Colonic mucosa (tissue), 4 donors: ENCODE data around the gene PTPRN2. TPM values are rescaled to one million over a fixed set of nuclear protein-coding genes. Genes with fewer than 3 reads are reported as not detected.

Source experiments
- DNase-seq: peaks from one replicate; pipeline ENCODE4 v3.0.0-alpha.2; 2020
- H3K27ac ChIP-seq: fragments of 200-600 bp; one replicate; pipeline ENCODE4 v1.8.0; 2021
- H3K27me3 ChIP-seq: fragments of 200-600 bp; one replicate; pipeline ENCODE4 v1.8.0; 2021
- H3K36me3 ChIP-seq: fragments of 200-600 bp; one replicate; pipeline ENCODE4 v1.8.0; 2021
- H3K4me1 ChIP-seq: fragments of 200-600 bp; one replicate; pipeline ENCODE4 v1.8.0; 2021; ENCODE audit warnings: mild to moderate bottlenecking
- H3K4me3 ChIP-seq: fragments of 200-600 bp; one replicate; pipeline ENCODE4 v1.8.0; 2021
- H3K9ac ChIP-seq, 2 donors: one replicate each; pipeline ENCODE4 v1.7.0; 2013; ENCODE audit warnings: control low read depth in 2 of 2, low read depth in 2 of 2, low read length in 2 of 2
- H3K9me3 ChIP-seq: fragments of 200-600 bp; one replicate; pipeline ENCODE4 v1.8.0; 2021
- intact Hi-C: fragments of 100-400 bp; cut with DNase I; formaldehyde crosslinking; loops from one replicate; pipeline ENCODE4 v1.14.1; 2022
- total RNA-seq, 2 donors: library from RNA; stranded (reverse); fragmentation: NEBNext Ultra II Directional in 1 of 2; extraction: Animal tissue kit (Norgen Biotek cat#: 25700) in 1 of 2; gene quantifications; one replicate each; pipeline ENCODE4 v1.2.1, GENCODE V29; 2021
- TF ChIP-seq, protein P1 (sequence below): fragments of 200-600 bp; IDR thresholded peaks from one replicate; pipeline ENCODE4 v1.8.0; 2022; ENCODE audit warnings: antibody characterized with exemption, mild to moderate bottlenecking
- donor health status: healthy.
- donor health status: DM: no; HTN: no; CAD: no.
- donor health status: DM: no; HTN: no; CAD: no.

The PTPRN2 gene
- total RNA-seq, 2 donors from 2014 or later, result 14.7 to 21.6 TPM

DNA sequence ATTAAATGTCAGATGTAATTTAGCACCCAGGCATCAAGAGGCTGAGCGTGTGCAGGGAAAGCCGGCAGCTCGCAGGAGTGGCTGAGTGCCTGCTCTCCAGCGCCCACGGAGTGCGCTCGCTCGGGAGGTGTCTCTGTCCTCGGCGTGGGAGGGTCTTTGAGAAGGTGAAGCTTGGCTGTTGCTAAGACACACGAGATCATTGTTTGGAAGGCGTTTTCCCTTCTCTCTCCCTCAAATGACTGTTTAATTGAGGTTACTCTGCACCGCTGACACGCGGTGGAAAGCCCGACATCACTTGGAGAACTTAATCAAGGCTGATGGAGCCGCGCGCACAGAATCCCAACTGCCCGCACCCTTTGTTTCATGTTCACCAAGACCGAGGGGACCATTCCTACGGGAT is 836.2 kb downstream of the PTPRN2 start:
- Histone ChIP-seq H3K9ac (no peak overlapping the region), H3K9me3 (no peaks in the 10 kb centered on the region), H3K36me3 (no peaks in the 10 kb centered on the region), H3K4me1 (no peaks in the 10 kb centered on the region), H3K4me3 (no peak overlapping the region), H3K27ac (no peak overlapping the region), H3K27me3 (no peaks in the 10 kb centered on the region)
- DNase-seq, result no peak
- intact Hi-C loops, result no loop called here
- TF ChIP-seq, protein P1, sequence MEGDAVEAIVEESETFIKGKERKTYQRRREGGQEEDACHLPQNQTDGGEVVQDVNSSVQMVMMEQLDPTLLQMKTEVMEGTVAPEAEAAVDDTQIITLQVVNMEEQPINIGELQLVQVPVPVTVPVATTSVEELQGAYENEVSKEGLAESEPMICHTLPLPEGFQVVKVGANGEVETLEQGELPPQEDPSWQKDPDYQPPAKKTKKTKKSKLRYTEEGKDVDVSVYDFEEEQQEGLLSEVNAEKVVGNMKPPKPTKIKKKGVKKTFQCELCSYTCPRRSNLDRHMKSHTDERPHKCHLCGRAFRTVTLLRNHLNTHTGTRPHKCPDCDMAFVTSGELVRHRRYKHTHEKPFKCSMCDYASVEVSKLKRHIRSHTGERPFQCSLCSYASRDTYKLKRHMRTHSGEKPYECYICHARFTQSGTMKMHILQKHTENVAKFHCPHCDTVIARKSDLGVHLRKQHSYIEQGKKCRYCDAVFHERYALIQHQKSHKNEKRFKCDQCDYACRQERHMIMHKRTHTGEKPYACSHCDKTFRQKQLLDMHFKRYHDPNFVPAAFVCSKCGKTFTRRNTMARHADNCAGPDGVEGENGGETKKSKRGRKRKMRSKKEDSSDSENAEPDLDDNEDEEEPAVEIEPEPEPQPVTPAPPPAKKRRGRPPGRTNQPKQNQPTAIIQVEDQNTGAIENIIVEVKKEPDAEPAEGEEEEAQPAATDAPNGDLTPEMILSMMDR, result no peak

DNA sequence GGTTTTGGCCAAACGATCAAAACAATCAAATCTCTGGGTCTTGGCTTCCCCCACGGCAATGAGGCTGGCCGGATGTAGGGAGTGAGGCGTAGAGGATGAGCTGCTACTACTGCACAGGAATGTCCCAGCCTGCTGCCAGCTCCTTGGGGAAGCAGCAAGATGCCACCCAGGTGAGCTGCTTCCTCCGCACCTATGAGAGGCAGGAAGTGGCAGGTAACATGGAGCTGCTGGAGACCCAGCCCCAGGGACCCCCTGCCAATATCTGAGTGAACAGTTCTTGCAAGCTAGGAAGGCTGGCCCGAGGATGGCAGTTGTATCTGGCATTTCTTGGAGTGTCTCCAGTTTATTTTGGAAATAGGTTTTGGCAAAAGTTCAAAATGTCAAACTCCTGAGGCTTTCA is 837.3 kb downstream of the PTPRN2 start:
- no peaks in the 10 kb centered on the region for H3K4me1 ChIP-seq
- no peaks in the 10 kb centered on the region for H3K36me3 ChIP-seq
- intact Hi-C loops, result no loop called here
- no peaks in the 10 kb centered on the region for H3K27me3 ChIP-seq
- H3K4me3 ChIP-seq, result no peak overlapping the region
- H3K27ac ChIP-seq, result no peak overlapping the region
- H3K9me3 ChIP-seq, result no peaks in the 10 kb centered on the region
- H3K9ac ChIP-seq, result no peak overlapping the region
- TF ChIP-seq, protein P1, result no peak
- no peak for DNase-seq

DNA sequence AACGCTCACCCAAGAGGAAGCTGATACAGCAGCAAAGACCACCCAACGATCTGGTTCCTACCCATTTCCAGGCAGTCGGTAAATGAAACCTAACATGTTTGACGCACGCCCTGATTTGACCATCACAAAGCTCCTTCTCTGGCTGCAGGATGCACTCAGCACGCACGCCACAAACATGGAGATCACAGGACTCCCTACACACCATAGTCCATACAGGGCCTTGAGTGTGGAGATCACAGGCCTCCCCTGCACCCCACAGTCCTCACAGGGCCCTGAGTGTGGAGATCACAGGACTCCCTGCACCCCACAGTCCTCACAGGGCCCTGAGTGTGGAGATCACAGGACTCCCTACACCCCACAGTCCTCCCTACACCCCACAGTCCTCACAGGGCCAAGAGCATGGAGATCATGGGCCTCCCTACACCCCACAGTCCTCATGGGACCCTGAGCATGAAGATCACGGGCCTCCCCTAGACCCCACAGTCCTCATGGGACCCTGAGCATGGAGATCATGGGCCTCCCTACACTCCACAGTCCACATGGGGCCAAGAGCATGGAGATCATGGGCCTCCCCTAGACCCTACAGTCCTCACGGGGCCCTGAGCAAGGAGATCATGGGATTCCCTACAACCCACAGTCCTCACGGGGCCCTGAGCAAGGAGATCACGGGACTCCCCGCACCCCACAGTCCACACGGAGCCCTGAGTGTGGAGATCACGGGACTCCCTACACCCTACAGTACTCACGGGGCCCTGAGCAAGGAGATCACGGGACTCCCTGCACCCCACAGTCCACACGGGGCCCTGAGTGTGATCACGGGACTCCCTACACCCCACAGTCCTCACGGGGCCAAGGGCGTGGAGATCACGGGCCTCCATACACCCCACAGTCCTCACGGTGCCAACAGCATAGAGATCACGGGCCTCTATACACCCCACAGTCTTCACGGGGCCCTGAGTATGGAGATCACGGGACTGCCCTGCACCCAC is 841.6 kb downstream of the PTPRN2 start:
- no peaks in the 10 kb centered on the region for H3K27me3 ChIP-seq
- no peak for DNase-seq
- H3K27ac ChIP-seq, result no peak overlapping the region
- no peak overlapping the region for H3K9ac ChIP-seq
- no peak overlapping the region for H3K4me3 ChIP-seq
- H3K9me3 ChIP-seq, result no peaks in the 10 kb centered on the region
- no peaks in the 10 kb centered on the region for H3K36me3 ChIP-seq
- TF ChIP-seq, protein P1, result no peak
- no peaks in the 10 kb centered on the region for H3K4me1 ChIP-seq
- intact Hi-C loops, result no loop called here

GRCh38 chr7:157744786-157745601 is 842.6 kb downstream of the PTPRN2 start:
- TF ChIP-seq, protein P1, result no peak
- Histone ChIP-seq H3K9ac (no peak overlapping the region), H3K27me3 (no peaks in the 10 kb centered on the region), H3K36me3 (no peaks in the 10 kb centered on the region), H3K27ac (no peak overlapping the region), H3K9me3 (no peaks in the 10 kb centered on the region), H3K4me3 (no peak overlapping the region), H3K4me1 (no peaks in the 10 kb centered on the region)
- intact Hi-C loops, result no loop called here
- DNase-seq, result no peak

GRCh38 chr7:157743781-157744525 is 843.7 kb downstream of the PTPRN2 start:
- H3K36me3 ChIP-seq, result no peaks in the 10 kb centered on the region
- no peak overlapping the region for H3K27ac ChIP-seq
- no peaks in the 10 kb centered on the region for H3K27me3 ChIP-seq
- TF ChIP-seq, protein P1, result no peak
- no peak overlapping the region for H3K9ac ChIP-seq
- H3K9me3 ChIP-seq, result no peaks in the 10 kb centered on the region
- intact Hi-C loops, result no loop called here
- DNase-seq, result no peak
- H3K4me1 ChIP-seq, result no peaks in the 10 kb centered on the region
- no peak overlapping the region for H3K4me3 ChIP-seq
